DOHH2 (cell line): ENCODE measurements around the gene LRMDA.

Source experiments
- H3F3A ChIP-seq: fragments of 200-600 bp; sonication (generic), shearing (Covaris generic); 2 replicates; pipeline ENCODE4 v1.6.0; 2016; ENCODE audit warnings: antibody characterized with exemption, mild to moderate bottlenecking; ENCODE audit not compliant: control insufficient read depth, insufficient read depth
- H3K27ac ChIP-seq: fragments of 200-600 bp; sonication (generic); 2 replicates; pipeline ENCODE4 v1.5.1; 2014; ENCODE audit warnings: low read depth, mild to moderate bottlenecking, low read length, moderate library complexity
- H3K27me3 ChIP-seq: fragments of 200-600 bp; sonication (generic); 2 replicates; pipeline ENCODE4 v1.6.1; 2014; ENCODE audit warnings: mild to moderate bottlenecking, low read length, mixed read lengths; ENCODE audit not compliant: control insufficient read depth
- H3K36me3 ChIP-seq: fragments of 200-600 bp; sonication (generic); 2 replicates; pipeline ENCODE4 v1.6.1; 2014; ENCODE audit warnings: mild to moderate bottlenecking, low read length, moderate library complexity, mixed read lengths; ENCODE audit not compliant: control insufficient read depth
- H3K4me1 ChIP-seq: fragments of 200-600 bp; sonication (generic); 2 replicates; pipeline ENCODE4 v1.6.1; 2014; ENCODE audit warnings: mild to moderate bottlenecking, low read length, mixed read lengths; ENCODE audit not compliant: control insufficient read depth
- H3K4me2 ChIP-seq: fragments of 200-600 bp; sonication (generic); 2 replicates; pipeline ENCODE4 v1.6.0; 2014; ENCODE audit warnings: mild to moderate bottlenecking, low read length, moderate library complexity
- H3K4me3 ChIP-seq: fragments of 200-600 bp; sonication (generic); 2 replicates; pipeline ENCODE4 v1.5.1; 2014; ENCODE audit warnings: mild to moderate bottlenecking, low read length, mixed read lengths
- H3K79me2 ChIP-seq: fragments of 200-600 bp; sonication (generic); 2 replicates; pipeline ENCODE4 v1.6.1; 2014; ENCODE audit warnings: mild to moderate bottlenecking, low read length, mixed read lengths; ENCODE audit not compliant: control insufficient read depth
- H3K9me2 ChIP-seq: fragments of 200-600 bp; sonication (generic); replicated peaks from 2 replicates; pipeline ENCODE4 v1.6.1; 2014; ENCODE audit warnings: mild to moderate bottlenecking, low read length, mixed read lengths; ENCODE audit not compliant: control insufficient read depth
- H3K9me3 ChIP-seq: fragments of 200-600 bp; sonication (generic); 2 replicates; pipeline ENCODE4 v1.6.1; 2014; ENCODE audit warnings: antibody characterized with exemption, low read length, mixed read lengths; ENCODE audit not compliant: control insufficient read depth, insufficient read depth
- H4K20me1 ChIP-seq: fragments of 200-600 bp; sonication (generic); 2 replicates; pipeline ENCODE4 v1.6.0; 2014; ENCODE audit warnings: low read depth, mild to moderate bottlenecking, antibody characterized with exemption, low read length, moderate library complexity; ENCODE audit not compliant: control insufficient read depth, insufficient read depth
- CTCF ChIP-seq: fragments of 200-600 bp; sonication (generic); IDR thresholded peaks from one replicate; pipeline ENCODE4 v1.5.1; 2014; ENCODE audit warnings: antibody characterized with exemption, mild to moderate bottlenecking, low read depth, low read length; ENCODE audit not compliant: poor library complexity, severe bottlenecking
- EZH2phosphoT487 ChIP-seq: fragments of 200-600 bp; sonication (generic); IDR thresholded peaks from 2 replicates; pipeline ENCODE4 v1.6.1; 2017; ENCODE audit warnings: borderline replicate concordance, mild to moderate bottlenecking, antibody characterized with exemption, low read length, moderate library complexity, mixed read lengths

Gene LRMDA

GRCh38 chr10:75774783-75775490 lies 343.5 kb downstream of the LRMDA start:
- no peaks in the 10 kb centered on the region for H3K79me2 ChIP-seq
- no peaks in the 10 kb centered on the region for H3K27me3 ChIP-seq
- TF ChIP-seq CTCF = no peak
- no peak for TF ChIP-seq EZH2phosphoT487
- no peak overlapping the region for H3K4me3 ChIP-seq
- H3K27ac ChIP-seq = no peak overlapping the region
- H3K9me3 ChIP-seq = no peaks in the 10 kb centered on the region
- no peaks in the 10 kb centered on the region for H3K36me3 ChIP-seq
- H3K4me1 ChIP-seq = no peaks in the 10 kb centered on the region
- no peaks in the 10 kb centered on the region for H3K9me2 ChIP-seq
- no peak overlapping the region for H3K4me2 ChIP-seq
- H3F3A ChIP-seq = no peaks in the 10 kb centered on the region
- no peaks in the 10 kb centered on the region for H4K20me1 ChIP-seq

GRCh38 chr10:75776738-75777504 lies 345.5 kb downstream of the LRMDA start:
- Histone ChIP-seq H3K36me3 (no peaks in the 10 kb centered on the region), H3K4me2 (no peak overlapping the region), H4K20me1 (no peaks in the 10 kb centered on the region), H3K9me3 (no peaks in the 10 kb centered on the region), H3K79me2 (no peaks in the 10 kb centered on the region), H3K4me3 (no peak overlapping the region), H3K4me1 (no peaks in the 10 kb centered on the region), H3K9me2 (no peaks in the 10 kb centered on the region), H3K27ac (no peak overlapping the region), H3K27me3 (no peaks in the 10 kb centered on the region), H3F3A (no peaks in the 10 kb centered on the region)
- TF ChIP-seq CTCF (no peak), EZH2phosphoT487 (no peak)

- Histone ChIP-seq H3K36me3 (no peaks in the 10 kb centered on the region), H3K79me2 (no peaks in the 10 kb centered on the region), H3K4me3 (no peak overlapping the region), H3K27ac (no peak overlapping the region), H3K4me1 (no peaks in the 10 kb centered on the region), H3K9me3 (no peaks in the 10 kb centered on the region), H3K27me3 (no peaks in the 10 kb centered on the region), H3K9me2 (no peaks in the 10 kb centered on the region), H3K4me2 (no peak overlapping the region), H3F3A (no peaks in the 10 kb centered on the region), H4K20me1 (no peaks in the 10 kb centered on the region)
- TF ChIP-seq CTCF (no peak), EZH2phosphoT487 (no peak)
Measured at GRCh38 chr10:75778665-75779064, 347.2 kb downstream of the LRMDA start.
